CD8-positive, alpha-beta memory T cell (primary cell): ENCODE measurements around the gene LOX. TPM values are rescaled to one million over a fixed set of nuclear protein-coding genes. Genes with fewer than 3 reads are reported as not detected.

Experiments
- CTCF ChIA-PET: fragments of 350-600 bp; sonication (Branson Sonifier 250); formaldehyde crosslinking; loops from one replicate; lab custom pipeline; 2021; ENCODE audit warnings: antibody characterized with exemption; lab: Charles Lee
- POLR2A ChIA-PET: fragments of 350-600 bp; sonication (Branson Sonifier 250); formaldehyde crosslinking; loops from one replicate; lab custom pipeline; 2021; ENCODE audit warnings: antibody characterized with exemption; lab: Charles Lee
- DNase-seq, 5 donors: peaks; one replicate each; pipeline versions ENCODE4 v3.0.0 to v3.0.0-alpha.2; 2020 to 2022; ENCODE audit warnings: mixed read lengths in 1 of 5
- H3K27ac ChIP-seq: one replicate; pipeline ENCODE4 v1.7.0; 2013; ENCODE audit warnings: low read depth, mild to moderate bottlenecking, low read length, moderate library complexity
- H3K27me3 ChIP-seq: 2 replicates; pipeline ENCODE4 v1.7.0; 2013; ENCODE audit warnings: low read length, mild to moderate bottlenecking; ENCODE audit not compliant: insufficient read depth, poor library complexity, severe bottlenecking
- H3K36me3 ChIP-seq: 2 replicates; pipeline ENCODE4 v1.7.0; 2013; ENCODE audit warnings: mild to moderate bottlenecking, low read length, moderate library complexity; ENCODE audit not compliant: insufficient read depth
- H3K4me1 ChIP-seq: 2 replicates; pipeline ENCODE4 v1.7.0; 2013; ENCODE audit warnings: mild to moderate bottlenecking, low read length, moderate library complexity; ENCODE audit not compliant: insufficient read depth
- H3K4me3 ChIP-seq: 2 replicates; pipeline ENCODE4 v1.7.0; 2013; ENCODE audit warnings: mild to moderate bottlenecking, low read length
- H3K9me3 ChIP-seq: 2 replicates; pipeline ENCODE4 v1.7.0; 2013; ENCODE audit warnings: mild to moderate bottlenecking, low read length
- H3K27ac Mint-ChIP-seq, 8 donors: one replicate each; pipeline ENCODE4 v1.8.0; 2020 to 2021; ENCODE audit warnings: mixed read lengths in 8 of 8, mild to moderate bottlenecking in 6 of 8, inconsistent platforms in 3 of 8, moderate library complexity in 3 of 8
- H3K27me3 Mint-ChIP-seq, 2 donors: one replicate each; pipeline ENCODE4 v1.8.0; 2020 to 2021; ENCODE audit warnings: mixed read lengths in 2 of 2, mild to moderate bottlenecking in 1 of 2, moderate library complexity in 1 of 2
- H3K36me3 Mint-ChIP-seq, 3 donors: one replicate each; pipeline ENCODE4 v1.8.0; 2020 to 2021; ENCODE audit warnings: mixed read lengths in 3 of 3, inconsistent platforms in 1 of 3, mild to moderate bottlenecking in 1 of 3
- H3K4me1 Mint-ChIP-seq, 3 donors: one replicate each; pipeline ENCODE4 v1.8.0; 2020 to 2021; ENCODE audit warnings: mixed read lengths in 3 of 3, inconsistent platforms in 1 of 3, mild to moderate bottlenecking in 1 of 3
- H3K4me3 Mint-ChIP-seq, 7 donors: one replicate each; pipeline ENCODE4 v1.8.0; 2020 to 2021; ENCODE audit warnings: mixed read lengths in 7 of 7, mild to moderate bottlenecking in 6 of 7, moderate library complexity in 4 of 7, inconsistent platforms in 2 of 7
- H3K9me3 Mint-ChIP-seq, 5 donors: one replicate each; pipeline ENCODE4 v1.8.0; 2020 to 2022; ENCODE audit warnings: mixed read lengths in 5 of 5, mild to moderate bottlenecking in 3 of 5, moderate library complexity in 2 of 5, inconsistent platforms in 1 of 5
- polyA plus RNA-seq: library from polyadenylated mRNA; unstranded; fragments of 300-500 nt; fragmentation: Illumina TruSeq; gene quantifications from one replicate; pipeline ENCODE4 v1.2.3, GENCODE V29; 2021
- total RNA-seq, 2 experiments: library from RNA; stranded (reverse); gene quantifications; one replicate each; pipeline ENCODE4 v1.2.3, GENCODE V29; 2021

Gene LOX
- total and polyA plus RNA-seq, 3 experiments from 2014 or later, result not detected

DNA sequence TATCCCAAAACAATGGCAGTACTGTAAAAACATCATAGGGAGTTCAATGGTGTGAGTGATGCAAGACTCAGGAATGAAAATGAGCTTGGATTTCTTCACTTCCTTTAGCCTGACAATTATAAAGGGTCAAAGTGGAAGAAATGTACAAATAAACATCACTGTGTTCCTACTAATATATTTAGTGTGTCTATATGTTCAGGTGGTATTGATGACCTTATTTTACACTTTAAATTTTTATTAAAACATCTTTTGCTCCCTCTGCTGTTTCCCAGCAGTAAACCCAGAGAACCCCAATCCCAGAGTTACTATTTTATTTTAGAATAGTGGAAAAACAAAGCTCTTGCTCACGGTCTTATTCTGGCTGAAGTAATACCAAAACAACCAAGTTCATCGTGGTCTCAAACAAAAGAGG, 2.0 kb downstream of the LOX start:
- peaks cover 4% of the 10 kb centered on the region for H3K27me3 ChIP-seq
- peaks cover 4% of the 10 kb centered on the region for H3K4me1 ChIP-seq
- ChIA-PET POLR2A (no interaction called here), CTCF (no interaction called here)
- no peak overlapping the region for H3K4me3 ChIP-seq
- peaks cover 16 to 20% (median 18%) of the 10 kb centered on the region in 3 donors for H3K4me1 Mint-ChIP-seq
- no peaks in the 10 kb centered on the region for H3K9me3 ChIP-seq
- no peak for DNase-seq
- peaks cover 31 to 70% of the 10 kb centered on the region in 2 donors for H3K27me3 Mint-ChIP-seq
- H3K9me3 Mint-ChIP-seq, result no peaks in the 10 kb centered on the region
- no peak overlapping the region for H3K27ac ChIP-seq
- H3K36me3 Mint-ChIP-seq, result no peaks in the 10 kb centered on the region
- no peak overlapping the region for H3K4me3 Mint-ChIP-seq
- no peak overlapping the region for H3K27ac Mint-ChIP-seq
- no peaks in the 10 kb centered on the region for H3K36me3 ChIP-seq

- H3K27me3 ChIP-seq, result peaks cover 4% of the 10 kb centered on the region
- no peaks in the 10 kb centered on the region for H3K36me3 ChIP-seq
- H3K4me1 Mint-ChIP-seq, result peaks cover 16 to 20% (median 18%) of the 10 kb centered on the region in 3 donors
- H3K4me3 Mint-ChIP-seq, result no peak overlapping the region
- peaks cover 23 to 54% of the 10 kb centered on the region in 2 donors for H3K27me3 Mint-ChIP-seq
- DNase-seq, result no peak
- H3K4me1 ChIP-seq, result peaks cover 4% of the 10 kb centered on the region
- peak overlapping the region in 1 of 8 donors; percentile 14 for H3K27ac Mint-ChIP-seq
- POLR2A ChIA-PET, result no interaction called here
- H3K36me3 Mint-ChIP-seq, result no peaks in the 10 kb centered on the region
- no peaks in the 10 kb centered on the region for H3K9me3 ChIP-seq
- no peak overlapping the region for H3K27ac ChIP-seq
- CTCF ChIA-PET, result no interaction called here
- H3K4me3 ChIP-seq, result no peak overlapping the region
- no peaks in the 10 kb centered on the region for H3K9me3 Mint-ChIP-seq
These were observed 4.2 kb downstream of the LOX start for GRCh38 chr5:122073864-122074263.

DNA sequence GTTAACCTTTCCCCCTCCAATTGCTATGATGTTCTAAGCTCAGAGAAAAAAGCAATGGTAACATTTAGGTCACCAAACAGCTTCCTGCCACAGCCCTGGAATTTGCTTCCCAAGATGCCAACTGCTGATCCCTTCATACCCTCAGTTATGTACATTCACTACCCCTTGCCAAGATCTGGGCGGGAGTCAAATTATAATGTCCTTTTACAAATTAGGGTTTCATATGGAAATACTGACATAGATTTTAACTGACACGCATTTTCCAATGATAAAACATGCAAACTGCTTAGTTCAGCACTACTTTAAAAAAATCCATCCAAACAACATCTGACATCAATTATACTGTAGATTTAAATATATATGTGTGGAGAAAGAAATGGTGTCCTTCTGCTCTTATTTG, 5.0 kb downstream of the LOX start:
- no peak for DNase-seq
- H3K36me3 ChIP-seq, result no peaks in the 10 kb centered on the region

DNA sequence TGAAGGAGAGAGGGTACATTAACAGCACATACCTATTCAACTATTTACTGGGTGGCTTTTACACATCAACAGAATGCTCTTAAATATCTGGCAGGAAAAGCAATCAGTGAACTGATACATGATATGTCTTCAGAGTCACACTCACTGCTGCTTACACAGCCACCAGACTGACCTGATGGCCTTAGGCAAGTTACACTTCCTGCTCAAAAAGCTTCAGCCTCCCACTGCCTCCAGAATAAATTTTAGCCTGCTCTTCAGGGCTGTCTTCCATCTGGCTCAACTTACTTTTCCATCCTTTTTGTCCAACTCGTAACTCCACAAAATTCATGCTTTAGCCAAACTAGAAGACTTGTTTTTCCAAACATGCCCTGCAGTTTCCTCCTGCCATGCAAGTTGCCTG, 10.7 kb downstream of the LOX start:
- no peaks in the 10 kb centered on the region for H3K4me1 Mint-ChIP-seq
- no peak overlapping the region for H3K4me3 Mint-ChIP-seq
- peaks cover 0 to 4% (median 0%) of the 10 kb centered on the region in 3 donors for H3K36me3 Mint-ChIP-seq
- peaks cover 0 to 2% of the 10 kb centered on the region in 2 donors for H3K27me3 Mint-ChIP-seq
- no peak overlapping the region for H3K4me3 ChIP-seq
- H3K36me3 ChIP-seq, result no peaks in the 10 kb centered on the region
- H3K9me3 Mint-ChIP-seq, result no peaks in the 10 kb centered on the region
- no peak overlapping the region for H3K27ac Mint-ChIP-seq
- H3K9me3 ChIP-seq, result no peaks in the 10 kb centered on the region
- no peaks in the 10 kb centered on the region for H3K4me1 ChIP-seq
- no peaks in the 10 kb centered on the region for H3K27me3 ChIP-seq
- ChIA-PET POLR2A (no interaction called here), CTCF (no interaction called here)
- H3K27ac ChIP-seq, result no peak overlapping the region
- DNase-seq, result no peak

More for the DNA sequence above, 5.0 kb downstream of the LOX start:
- Mint-ChIP-seq H3K4me1 (peaks cover 11 to 14% (median 12%) of the 10 kb centered on the region in 3 donors), H3K4me3 (no peak overlapping the region), H3K36me3 (no peaks in the 10 kb centered on the region), H3K27ac (no peak overlapping the region), H3K9me3 (no peaks in the 10 kb centered on the region), H3K27me3 (peaks cover 17 to 45% of the 10 kb centered on the region in 2 donors)
- ChIA-PET POLR2A (no interaction called here), CTCF (no interaction called here)
- H3K9me3 ChIP-seq, result no peaks in the 10 kb centered on the region
- H3K4me3 ChIP-seq, result no peak overlapping the region
- no peak overlapping the region for H3K27ac ChIP-seq
- peaks cover 4% of the 10 kb centered on the region for H3K27me3 ChIP-seq
- H3K4me1 ChIP-seq, result peaks cover 3% of the 10 kb centered on the region

- Mint-ChIP-seq H3K4me1 (no peaks in the 10 kb centered on the region), H3K4me3 (no peak overlapping the region), H3K9me3 (no peaks in the 10 kb centered on the region), H3K27me3 (peaks cover 0 to 2% of the 10 kb centered on the region in 2 donors), H3K27ac (no peak overlapping the region), H3K36me3 (peaks cover 0 to 4% (median 0%) of the 10 kb centered on the region in 3 donors)
- Histone ChIP-seq H3K9me3 (no peaks in the 10 kb centered on the region), H3K4me1 (no peaks in the 10 kb centered on the region), H3K27me3 (no peaks in the 10 kb centered on the region), H3K4me3 (no peak overlapping the region), H3K36me3 (no peaks in the 10 kb centered on the region), H3K27ac (no peak overlapping the region)
- ChIA-PET POLR2A (no interaction called here), CTCF (no interaction called here)
- no peak for DNase-seq
These were observed 13.1 kb downstream of the LOX start for GRCh38 chr5:122064992-122065391.

DNA sequence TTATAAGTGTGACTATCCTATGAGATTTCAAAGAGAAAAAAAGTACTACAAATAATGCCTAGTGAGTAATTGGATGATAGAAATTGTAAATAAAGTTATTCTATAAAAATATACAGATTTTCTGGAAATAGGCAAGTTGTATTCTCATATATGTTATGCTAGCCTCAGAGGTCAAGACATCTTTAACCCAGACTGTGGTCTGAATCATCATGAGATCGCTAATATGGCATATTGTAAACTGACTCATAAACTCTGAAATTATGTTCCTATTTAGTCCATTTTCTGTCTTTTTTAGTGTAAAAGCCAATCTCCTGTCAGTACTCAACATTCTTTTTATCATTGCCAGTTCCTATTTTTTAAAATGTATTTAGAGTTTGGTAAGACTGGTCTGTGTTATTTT, 14.2 kb downstream of the LOX start:
- H3K27me3 ChIP-seq, result no peaks in the 10 kb centered on the region
- H3K36me3 ChIP-seq, result no peaks in the 10 kb centered on the region
- Mint-ChIP-seq H3K27me3 (peaks cover 0 to 3% of the 10 kb centered on the region in 2 donors), H3K27ac (no peak overlapping the region), H3K9me3 (no peaks in the 10 kb centered on the region), H3K4me1 (no peaks in the 10 kb centered on the region), H3K36me3 (peaks cover 0 to 6% (median 0%) of the 10 kb centered on the region in 3 donors), H3K4me3 (no peak overlapping the region)
- no peaks in the 10 kb centered on the region for H3K4me1 ChIP-seq
- CTCF ChIA-PET, result no interaction called here
- no peak for DNase-seq
- no peak overlapping the region for H3K4me3 ChIP-seq
- POLR2A ChIA-PET, result no interaction called here
- no peak overlapping the region for H3K27ac ChIP-seq
- H3K9me3 ChIP-seq, result no peaks in the 10 kb centered on the region

DNA sequence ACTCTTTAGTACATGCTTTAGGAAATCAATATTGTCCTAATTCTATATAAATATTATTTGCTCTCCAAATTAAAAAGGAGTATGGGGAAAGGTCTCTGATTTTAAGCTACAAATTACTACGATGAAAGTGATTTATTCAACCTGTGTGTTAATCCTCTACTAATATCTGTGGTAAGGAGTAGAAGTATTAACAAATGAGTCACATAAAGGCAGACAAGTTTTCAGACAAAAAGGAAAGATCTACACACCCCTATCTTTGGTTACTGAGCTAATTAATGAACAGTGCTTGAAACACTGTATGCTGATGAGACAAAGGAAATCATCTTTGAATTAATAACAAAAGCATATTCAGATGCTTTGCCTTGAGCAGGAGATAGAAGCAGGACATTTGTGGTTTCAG, 15.9 kb downstream of the LOX start:
- ChIA-PET POLR2A (no interaction called here), CTCF (no interaction called here)
- H3K27ac ChIP-seq, result no peak overlapping the region
- no peaks in the 10 kb centered on the region for H3K4me1 ChIP-seq
- no peak overlapping the region for H3K4me3 ChIP-seq
- Mint-ChIP-seq H3K4me1 (no peaks in the 10 kb centered on the region), H3K9me3 (no peaks in the 10 kb centered on the region), H3K27ac (no peak overlapping the region), H3K36me3 (peaks cover 0 to 2% (median 0%) of the 10 kb centered on the region in 3 donors), H3K27me3 (peaks cover 0 to 3% of the 10 kb centered on the region in 2 donors), H3K4me3 (no peak overlapping the region)
- no peaks in the 10 kb centered on the region for H3K9me3 ChIP-seq
- H3K36me3 ChIP-seq, result no peaks in the 10 kb centered on the region
- DNase-seq, result no peak
- no peaks in the 10 kb centered on the region for H3K27me3 ChIP-seq

DNA sequence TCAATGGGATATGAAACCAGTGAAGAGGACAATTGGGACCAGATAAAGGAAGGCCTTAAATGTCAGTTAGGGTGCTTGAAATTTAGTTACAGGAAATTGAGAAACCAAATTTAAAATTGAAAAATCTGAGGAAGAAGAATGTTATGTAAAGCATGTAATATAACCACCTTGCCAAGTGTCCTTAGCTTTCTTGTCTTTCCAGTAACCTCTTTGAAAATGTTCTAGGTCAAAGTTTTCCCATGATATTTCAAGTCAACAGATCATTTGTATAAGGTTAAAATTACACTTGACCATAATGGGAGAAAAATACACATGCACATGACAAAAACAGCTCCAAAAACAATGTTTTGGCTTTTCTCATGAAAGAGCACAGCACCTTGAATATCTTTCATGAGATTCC, 21.1 kb downstream of the LOX start:
- ChIA-PET CTCF (no interaction called here), POLR2A (no interaction called here)
- no peaks in the 10 kb centered on the region for H3K27me3 ChIP-seq
- Mint-ChIP-seq H3K4me1 (no peaks in the 10 kb centered on the region), H3K9me3 (peaks cover 0 to 3% (median 0%) of the 10 kb centered on the region in 5 donors), H3K4me3 (no peak overlapping the region), H3K27me3 (peaks cover 0 to 2% of the 10 kb centered on the region in 2 donors), H3K27ac (no peak overlapping the region), H3K36me3 (peaks cover 6 to 12% (median 9%) of the 10 kb centered on the region in 3 donors)
- H3K36me3 ChIP-seq, result no peaks in the 10 kb centered on the region
- no peak for DNase-seq
- no peaks in the 10 kb centered on the region for H3K4me1 ChIP-seq
- H3K27ac ChIP-seq, result no peak overlapping the region
- no peak overlapping the region for H3K4me3 ChIP-seq
- H3K9me3 ChIP-seq, result no peaks in the 10 kb centered on the region
